Measurements from ENCODE around the gene TIMM10.

Gene TIMM10

DNA sequence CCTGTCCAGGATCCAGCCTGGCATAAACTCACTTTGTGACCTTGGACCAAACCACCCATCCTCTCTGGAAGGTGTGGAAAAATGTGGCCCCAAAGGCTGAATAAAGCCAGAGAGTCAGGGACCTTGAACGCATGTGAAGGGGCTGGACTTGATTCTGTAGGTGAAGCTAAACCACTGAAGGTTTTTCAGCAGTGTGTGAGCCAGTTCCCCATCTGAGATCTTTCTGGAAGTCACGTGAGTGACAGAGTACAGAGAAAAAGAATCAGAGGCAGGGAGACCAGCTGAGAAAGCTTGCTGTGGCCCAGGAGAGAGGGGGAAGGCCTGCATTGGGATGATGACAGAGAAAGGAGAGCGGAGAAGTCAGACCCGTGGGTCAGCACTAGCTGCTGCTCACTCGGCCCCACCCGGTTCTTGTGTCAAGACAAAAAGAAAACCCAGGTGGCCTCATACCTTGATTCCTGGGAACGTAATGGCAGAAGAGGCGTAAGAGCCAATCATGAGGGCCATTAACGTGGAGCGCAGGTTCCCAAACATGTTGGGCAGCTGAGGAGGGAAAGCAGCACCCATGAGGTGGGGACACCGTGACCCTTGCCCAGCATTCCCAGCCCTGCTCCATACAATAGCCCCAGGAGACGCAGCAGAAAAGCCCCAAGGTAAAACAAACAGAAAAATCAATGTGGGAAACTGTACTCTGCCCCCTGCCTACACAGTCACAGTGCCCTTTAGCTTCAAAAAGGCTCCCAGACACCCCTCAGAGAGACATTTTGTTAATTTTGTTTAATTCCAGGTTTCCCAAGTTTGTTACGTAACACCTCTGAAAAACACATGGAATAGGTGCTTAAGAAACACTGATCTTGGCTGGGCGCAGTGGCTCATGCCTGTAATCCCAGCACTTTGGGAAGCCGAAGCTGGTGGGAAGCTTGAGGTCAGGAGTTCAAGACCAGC, 33.0 kb downstream of the TIMM10 start:
- no peak overlapping the region; the same call in 1 of the 2 replicates for H3K27ac ChIP-seq
- TF ChIP-seq, protein P1, sequence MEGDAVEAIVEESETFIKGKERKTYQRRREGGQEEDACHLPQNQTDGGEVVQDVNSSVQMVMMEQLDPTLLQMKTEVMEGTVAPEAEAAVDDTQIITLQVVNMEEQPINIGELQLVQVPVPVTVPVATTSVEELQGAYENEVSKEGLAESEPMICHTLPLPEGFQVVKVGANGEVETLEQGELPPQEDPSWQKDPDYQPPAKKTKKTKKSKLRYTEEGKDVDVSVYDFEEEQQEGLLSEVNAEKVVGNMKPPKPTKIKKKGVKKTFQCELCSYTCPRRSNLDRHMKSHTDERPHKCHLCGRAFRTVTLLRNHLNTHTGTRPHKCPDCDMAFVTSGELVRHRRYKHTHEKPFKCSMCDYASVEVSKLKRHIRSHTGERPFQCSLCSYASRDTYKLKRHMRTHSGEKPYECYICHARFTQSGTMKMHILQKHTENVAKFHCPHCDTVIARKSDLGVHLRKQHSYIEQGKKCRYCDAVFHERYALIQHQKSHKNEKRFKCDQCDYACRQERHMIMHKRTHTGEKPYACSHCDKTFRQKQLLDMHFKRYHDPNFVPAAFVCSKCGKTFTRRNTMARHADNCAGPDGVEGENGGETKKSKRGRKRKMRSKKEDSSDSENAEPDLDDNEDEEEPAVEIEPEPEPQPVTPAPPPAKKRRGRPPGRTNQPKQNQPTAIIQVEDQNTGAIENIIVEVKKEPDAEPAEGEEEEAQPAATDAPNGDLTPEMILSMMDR (conservative IDR thresholded peaks at IDR 0.05) = no peak

DNA sequence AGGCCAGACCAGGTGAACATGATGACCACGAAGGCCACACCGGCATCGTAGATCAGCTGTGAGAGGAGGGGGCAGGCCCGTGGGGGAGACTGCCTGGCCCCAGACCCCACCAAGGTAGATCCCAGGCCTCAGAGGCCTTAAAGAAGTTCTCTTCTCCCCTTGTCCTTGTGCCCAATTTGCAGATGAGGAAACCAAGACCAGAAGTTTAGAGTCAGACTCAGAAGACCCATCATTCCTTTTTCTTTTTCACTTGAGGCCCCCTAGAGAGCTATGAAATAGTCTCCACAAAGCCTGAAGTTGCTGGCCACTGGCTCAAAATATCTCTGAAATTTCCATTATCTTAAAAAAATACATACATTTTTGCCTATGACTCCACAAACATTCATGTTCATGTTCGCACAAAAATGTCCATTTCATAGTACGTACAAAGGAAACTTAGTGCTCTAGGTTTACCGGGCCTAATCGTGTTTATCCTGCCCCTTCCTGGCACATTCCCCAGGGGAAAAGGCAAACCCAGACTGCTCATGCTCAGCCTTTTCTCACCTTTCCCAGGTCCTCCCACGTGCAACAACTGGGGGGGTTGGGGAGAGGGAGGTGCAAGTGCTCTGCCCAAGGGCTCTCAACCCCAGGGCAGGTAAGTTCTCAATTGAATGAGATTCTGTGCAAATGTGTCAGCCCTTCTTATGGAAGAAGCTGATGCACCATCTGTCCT, 34.3 kb downstream of the TIMM10 start:
- TF ChIP-seq, protein P1 (conservative IDR thresholded peaks at IDR 0.05) = no peak
- no peak overlapping the region for H3K27ac ChIP-seq

DNA sequence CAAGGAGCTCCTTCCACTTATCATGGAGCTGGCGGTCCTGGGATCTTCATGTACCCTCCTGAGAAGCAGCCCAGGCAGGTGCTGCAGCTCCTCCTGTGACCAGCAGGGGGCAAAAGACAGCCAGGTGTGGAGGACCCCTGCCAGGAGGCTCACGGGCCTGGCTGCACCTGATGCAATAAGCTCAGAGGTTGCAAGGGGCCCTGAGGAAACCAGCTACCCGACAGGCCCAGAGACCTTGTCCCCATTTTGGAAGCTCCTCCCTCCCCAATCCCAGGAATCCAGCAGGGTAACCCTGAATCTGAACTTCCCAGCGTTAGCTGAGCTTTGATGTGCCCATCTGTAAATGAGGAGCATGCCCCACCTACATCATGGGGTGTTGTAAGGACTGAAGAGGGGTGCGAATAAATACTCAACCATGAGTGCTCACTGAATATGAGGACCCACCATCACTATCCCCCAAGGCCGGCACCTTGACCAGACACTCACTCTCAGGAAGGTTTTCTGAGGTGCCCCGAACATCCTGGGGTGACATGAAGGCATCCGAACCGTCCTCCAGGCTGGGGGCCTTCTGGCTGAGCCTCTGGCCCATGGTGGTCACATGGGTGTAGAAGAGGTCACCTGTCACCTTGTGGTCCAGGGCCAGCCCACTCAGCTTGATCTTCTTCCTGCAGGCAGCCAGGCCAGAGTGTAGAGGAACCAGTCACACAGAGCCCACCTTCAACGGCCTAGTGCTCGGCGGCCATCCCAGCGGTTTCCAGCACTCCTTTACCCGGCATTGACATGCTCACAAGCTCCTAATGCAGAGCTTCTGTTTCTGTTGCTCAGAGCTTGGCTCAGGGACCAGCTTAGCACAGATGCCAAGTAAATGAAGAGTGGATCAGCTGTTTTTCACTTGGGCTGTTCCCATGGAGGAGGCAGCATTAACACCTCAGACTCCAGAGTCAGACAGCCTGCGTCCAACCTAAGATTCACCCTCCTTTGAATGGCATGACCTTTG, 36.7 kb downstream of the TIMM10 start:
- peak overlapping the region; percentile 24; the same call in 1 of the 2 replicates for H3K27ac ChIP-seq
- TF ChIP-seq, protein P1 (conservative IDR thresholded peaks at IDR 0.05) = peak; percentile 95

DNA sequence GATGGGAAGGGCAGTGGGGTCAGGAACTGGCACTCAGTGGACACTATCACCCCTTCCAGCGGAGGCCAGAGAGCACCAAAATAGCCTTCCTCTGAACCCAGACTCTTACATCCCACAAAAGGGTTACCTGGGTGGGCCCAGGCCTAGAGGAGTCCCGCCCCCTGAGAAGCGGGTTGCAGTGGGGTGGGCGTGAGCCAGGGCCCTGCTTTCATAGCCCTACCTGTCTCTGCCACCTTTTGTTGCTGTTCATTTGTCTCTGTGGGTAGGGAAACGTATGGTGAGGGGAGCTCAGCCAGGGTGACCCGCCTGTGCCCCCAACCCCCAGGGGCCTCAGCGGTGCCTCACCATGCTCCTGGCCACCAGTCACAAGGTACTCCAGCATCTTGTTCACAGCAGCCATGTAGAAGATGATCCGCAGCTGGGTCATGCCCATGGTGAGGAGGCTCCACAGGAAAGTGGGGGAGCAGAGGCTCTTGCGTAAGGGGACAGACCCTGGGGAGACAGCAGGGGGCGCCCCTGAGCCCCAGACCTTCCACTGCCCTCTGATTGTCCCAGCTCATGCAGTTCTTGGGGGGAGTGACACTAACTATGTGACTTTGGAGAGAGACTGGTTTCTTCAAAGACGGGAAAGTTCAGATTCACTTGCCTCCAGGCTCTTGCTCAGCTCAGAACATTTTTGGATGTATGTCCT, 39.0 kb downstream of the TIMM10 start:
- no peak overlapping the region for H3K27ac ChIP-seq
- TF ChIP-seq, protein P1 (conservative IDR thresholded peaks at IDR 0.05) = peak; percentile 65

GRCh38 chr11:57490456-57491248, 39.9 kb downstream of the TIMM10 start:
- TF ChIP-seq, protein P1 (conservative IDR thresholded peaks at IDR 0.05) = no peak
- H3K27ac ChIP-seq = no peak overlapping the region
